ENCODE measurements around the gene KIF5A.

GRCh38 chr12:57511161-57511560, 38.7 kb upstream of the KIF5A start:
- TF ChIP-seq SUZ12 (IDR thresholded peaks at IDR 0.05; ENCODE audit: extremely low read depth, insufficient read depth, insufficient read length) (no peak), ZNF274 (IDR thresholded peaks at IDR 0.05; ENCODE audit: low read depth, low read length) (no peak)

All from NT2/D1 (cell line).